Upper lobe of right lung (tissue), 1 donor: Measurements from ENCODE around the gene UBE2I. TPM values are rescaled to one million over a fixed set of nuclear protein-coding genes. Genes with fewer than 3 reads are reported as not detected.
A peak's percentile ranks its signal among the peaks of the same experiment; 100 is the strongest.

ENCODE experiments used
- ATAC-seq: fragments of 200-7000 bp; cut with Tn5 transposase; one replicate; pipeline ENCODE4 v1.9.1; 2020; ENCODE audit warnings: mild to moderate bottlenecking, moderate library complexity
- DNase-seq: peaks from one replicate; pipeline ENCODE4 v3.0.0-alpha.2; 2020
- H3K27ac ChIP-seq: fragments of 200-600 bp; one replicate; pipeline ENCODE4 v1.8.0; 2022
- H3K27me3 ChIP-seq: fragments of 200-600 bp; one replicate; pipeline ENCODE4 v1.8.0; 2022; ENCODE audit warnings: mild to moderate bottlenecking
- H3K36me3 ChIP-seq: fragments of 200-600 bp; one replicate; pipeline ENCODE4 v1.8.0; 2022
- H3K4me1 ChIP-seq: fragments of 200-600 bp; one replicate; pipeline ENCODE4 v1.8.0; 2022
- H3K4me3 ChIP-seq: fragments of 200-600 bp; one replicate; pipeline ENCODE4 v1.8.0; 2022; ENCODE audit warnings: mild to moderate bottlenecking
- H3K9me3 ChIP-seq: fragments of 200-600 bp; one replicate; pipeline ENCODE4 v1.8.0; 2022
- CTCF ChIP-seq: fragments of 200-600 bp; IDR thresholded peaks from one replicate; pipeline ENCODE4 v1.8.0; 2022; ENCODE audit warnings: antibody characterized with exemption
- intact Hi-C: fragments of 100-400 bp; cut with DNase I; formaldehyde crosslinking; loops from one replicate; pipeline ENCODE4 v1.11.0; 2022
- total RNA-seq: library from RNA; stranded (reverse); fragmentation: NEBNext Ultra II Directional; extraction: Animal tissue kit (Norgen Biotek cat#: 25700); gene quantifications from one replicate; pipeline ENCODE4 v1.2.1, GENCODE V29; 2021
- donor health status: DM: no; HTN: yes; CAD: no; lungs with severe emphysema.

Gene UBE2I
- total RNA-seq, 1 donor from 2014 or later: 95.6 TPM

- peaks cover 12% of the 10 kb centered on the region for H3K27me3 ChIP-seq
- intact Hi-C loops: no loop called here
- DNase-seq (no peak), ATAC-seq (no peak)
- H3K4me1 ChIP-seq: no peaks in the 10 kb centered on the region
- H3K36me3 ChIP-seq: no peaks in the 10 kb centered on the region
- H3K4me3 ChIP-seq: no peak overlapping the region
- no peak for TF ChIP-seq CTCF
- no peak overlapping the region for H3K27ac ChIP-seq
- H3K9me3 ChIP-seq: no peaks in the 10 kb centered on the region
Observed at GRCh38 chr16:1279945-1280589, 29.4 kb upstream of the UBE2I start.

- Histone ChIP-seq H3K27ac (no peak overlapping the region), H3K4me3 (no peak overlapping the region), H3K4me1 (no peaks in the 10 kb centered on the region), H3K27me3 (peaks cover 14% of the 10 kb centered on the region), H3K9me3 (no peaks in the 10 kb centered on the region), H3K36me3 (no peaks in the 10 kb centered on the region)
- TF ChIP-seq CTCF: no peak
- ATAC-seq (no peak), DNase-seq (no peak)
- intact Hi-C loops: no loop called here
Observed at GRCh38 chr16:1280783-1281182, 28.7 kb upstream of the UBE2I start.

GRCh38 chr16:1281517-1281916 lies 27.9 kb upstream of the UBE2I start:
- Histone ChIP-seq H3K36me3 (no peaks in the 10 kb centered on the region), H3K9me3 (no peaks in the 10 kb centered on the region), H3K4me1 (no peaks in the 10 kb centered on the region), H3K27ac (no peak overlapping the region), H3K4me3 (no peak overlapping the region), H3K27me3 (peaks cover 22% of the 10 kb centered on the region)
- intact Hi-C loops: no loop called here
- DNase-seq (no peak), ATAC-seq (no peak)
- no peak for TF ChIP-seq CTCF

- Histone ChIP-seq H3K4me1 (no peaks in the 10 kb centered on the region), H3K4me3 (no peak overlapping the region), H3K36me3 (no peaks in the 10 kb centered on the region), H3K27ac (no peak overlapping the region), H3K27me3 (peaks cover 26% of the 10 kb centered on the region), H3K9me3 (no peaks in the 10 kb centered on the region)
- intact Hi-C loops: no loop called here
- ATAC-seq (peak; percentile 7), DNase-seq (no peak)
- TF ChIP-seq CTCF: no peak
Observed at GRCh38 chr16:1282324-1282973, 27.0 kb upstream of the UBE2I start.

- H3K4me3 ChIP-seq: no peak overlapping the region
- ATAC-seq (no peak), DNase-seq (no peak)
- H3K36me3 ChIP-seq: no peaks in the 10 kb centered on the region
- intact Hi-C loops: no loop called here
- H3K9me3 ChIP-seq: no peaks in the 10 kb centered on the region
- no peak for TF ChIP-seq CTCF
- H3K27ac ChIP-seq: no peak overlapping the region
- H3K4me1 ChIP-seq: no peaks in the 10 kb centered on the region
- peaks cover 26% of the 10 kb centered on the region for H3K27me3 ChIP-seq
Observed at GRCh38 chr16:1283296-1283695, 26.1 kb upstream of the UBE2I start.
